Esophagus squamous epithelium (tissue), 5 donors: ENCODE data around the gene PARVA. TPM values are rescaled to one million over a fixed set of nuclear protein-coding genes. Genes with fewer than 3 reads are reported as not detected.
A peak's percentile ranks its signal among the peaks of the same experiment; 100 is the strongest.

ENCODE experiments used
- DNase-seq: peaks from one replicate; lab custom pipeline; 2025; lab: John Stamatoyannopoulos, UW
- H3K27ac ChIP-seq, 4 donors: fragments of 200-600 bp; sonication (generic); one replicate each; pipeline ENCODE4 v1.5.1; 2016 to 2019; ENCODE audit warnings: mild to moderate bottlenecking in 1 of 4
- H3K27me3 ChIP-seq, 4 donors: fragments of 200-600 bp; sonication (generic); 1 replicate in 3 of 4; 2 replicates in 1 of 4; pipeline versions ENCODE4 v1.5.1 to v1.6.0; 2017 to 2021; ENCODE audit warnings: antibody characterized with exemption in 1 of 4
- H3K36me3 ChIP-seq, 3 donors: fragments of 200-600 bp; sonication (generic); one replicate each; pipeline ENCODE4 v1.5.1; 2016 to 2019
- H3K4me1 ChIP-seq, 3 donors: fragments of 200-600 bp; sonication (generic); one replicate each; pipeline ENCODE4 v1.5.1; 2017 to 2019
- H3K4me3 ChIP-seq, 4 donors: fragments of 200-600 bp; sonication (generic); 1 replicate in 3 of 4; 2 replicates in 1 of 4; pipeline ENCODE4 v1.5.1; 2016 to 2019; ENCODE audit warnings: mild to moderate bottlenecking in 2 of 4, moderate library complexity in 1 of 4
- H3K9me3 ChIP-seq, 3 donors: fragments of 200-600 bp; sonication (generic); one replicate each; pipeline ENCODE4 v1.5.1; 2016 to 2019
- CTCF ChIP-seq, 6 experiments: fragments of 450-650 bp in 4 of 6; fragments of 200-600 bp in 2 of 6; sonication (generic) in 2 of 6; IDR thresholded peaks; one replicate each; pipeline ENCODE4 v1.5.1; 2016 to 2019; ENCODE audit warnings: antibody characterized with exemption in 6 of 6, mild to moderate bottlenecking in 4 of 6, moderate library complexity in 4 of 6
- POLR2A ChIP-seq, 4 donors: fragments of 450-650 bp; IDR thresholded peaks; one replicate each; pipeline ENCODE4 v1.6.1; 2017; ENCODE audit warnings: antibody characterized with exemption in 4 of 4, mild to moderate bottlenecking in 4 of 4, moderate library complexity in 3 of 4
- WGBS, 2 donors: methylation state at CpG; one replicate each; pipeline ENCODE4 v1.1.5; 2018; 5-methylcytosine and 5-hydroxymethylcytosine counted together
- intact Hi-C: fragments of 100-400 bp; cut with DNase I; formaldehyde crosslinking; loops from one replicate; pipeline ENCODE4 v1.15.0; 2022
- total RNA-seq, 4 donors: library from RNA; depleted of rRNA; stranded (reverse); fragments of >200 nt; gene quantifications; one replicate each; pipeline ENCODE4 v1.1.0, GENCODE V29; 2016
- donor health status: DM: yes; HTN: yes; CAD: no.

The PARVA gene
- total RNA-seq, 4 donors from 2014 or later: 8.6 to 66.9 (median 16.2) TPM

DNA sequence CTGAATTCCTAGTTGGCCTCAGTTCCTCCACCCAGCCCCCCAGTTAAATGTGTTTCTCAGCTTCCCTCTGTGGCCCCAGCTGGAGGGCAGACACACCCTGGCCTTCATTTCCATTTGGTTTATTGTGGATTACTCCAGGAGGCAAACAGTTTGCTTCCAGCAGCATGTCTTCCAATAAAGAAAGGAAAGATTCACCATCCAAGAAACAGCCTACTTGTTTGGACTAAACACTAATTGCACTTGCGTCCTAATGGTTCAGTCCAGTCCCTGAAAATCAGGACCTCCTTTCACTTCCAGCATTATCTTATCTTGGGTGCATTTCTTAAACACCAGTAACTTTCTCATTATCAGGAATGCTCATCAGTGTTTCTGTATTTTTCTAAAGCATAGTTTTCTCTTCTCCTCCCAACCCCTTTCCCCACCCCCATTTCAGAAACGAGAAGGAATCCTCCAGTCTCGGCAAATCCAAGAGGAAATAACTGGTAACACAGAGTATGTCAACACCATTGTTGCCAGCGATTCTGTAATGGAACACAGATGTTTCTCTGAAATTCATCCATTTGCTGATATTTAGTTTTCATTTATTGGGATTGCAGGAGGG is 130.9 kb downstream of the PARVA start:
- Histone ChIP-seq H3K9me3 (no peaks in the 10 kb centered on the region), H3K4me3 (no peak overlapping the region), H3K4me1 (peaks cover 0 to 36% (median 7%) of the 10 kb centered on the region in 3 donors), H3K27ac (peak overlapping the region in 3 of 4 donors; percentile 56 to 80 (median 68)), H3K36me3 (peaks cover 0 to 53% (median 0%) of the 10 kb centered on the region in 3 donors), H3K27me3 (no peaks in the 10 kb centered on the region)
- TF ChIP-seq POLR2A (IDR thresholded peaks at IDR 0.05) (no peak), CTCF (IDR thresholded peaks at IDR 0.05) (no peak)
- no peak for DNase-seq
- intact Hi-C loops: no loop called here
- WGBS, 2 donors: 40 to 54% methylated on average over 4 of the region's 4 CpGs

GRCh38 chr11:12509371-12509770 is 132.0 kb downstream of the PARVA start:
- intact Hi-C loops: no loop called here
- 75 to 88% methylated on average over 3 to 4 of the region's 5 CpGs for WGBS, 2 donors
- DNase-seq: no peak
- peaks cover 0 to 35% (median 7%) of the 10 kb centered on the region in 3 donors for H3K4me1 ChIP-seq
- no peak overlapping the region for H3K4me3 ChIP-seq
- H3K27ac ChIP-seq: peak overlapping the region in 3 of 4 donors; percentile 56 to 68 (median 63)
- no peaks in the 10 kb centered on the region for H3K9me3 ChIP-seq
- H3K36me3 ChIP-seq: peaks cover 0 to 53% (median 0%) of the 10 kb centered on the region in 3 donors
- H3K27me3 ChIP-seq: no peaks in the 10 kb centered on the region
- TF ChIP-seq CTCF (IDR thresholded peaks at IDR 0.05): no peak
- no peak for TF ChIP-seq POLR2A (IDR thresholded peaks at IDR 0.05)

GRCh38 chr11:12512132-12512531 is 134.8 kb downstream of the PARVA start:
- TF ChIP-seq POLR2A (IDR thresholded peaks at IDR 0.05): no peak
- TF ChIP-seq CTCF (IDR thresholded peaks at IDR 0.05): no peak
- intact Hi-C loops: no loop called here
- Histone ChIP-seq H3K9me3 (no peaks in the 10 kb centered on the region), H3K4me1 (peaks cover 0 to 26% (median 7%) of the 10 kb centered on the region in 3 donors), H3K27me3 (no peaks in the 10 kb centered on the region), H3K36me3 (peaks cover 0 to 52% (median 0%) of the 10 kb centered on the region in 3 donors), H3K4me3 (no peak overlapping the region), H3K27ac (no peak overlapping the region)
- whole genome bisulfite sequencing, 2 donors: 70 to 72% methylated on average over 3 to 4 of the region's 4 CpGs
- DNase-seq: no peak

DNA sequence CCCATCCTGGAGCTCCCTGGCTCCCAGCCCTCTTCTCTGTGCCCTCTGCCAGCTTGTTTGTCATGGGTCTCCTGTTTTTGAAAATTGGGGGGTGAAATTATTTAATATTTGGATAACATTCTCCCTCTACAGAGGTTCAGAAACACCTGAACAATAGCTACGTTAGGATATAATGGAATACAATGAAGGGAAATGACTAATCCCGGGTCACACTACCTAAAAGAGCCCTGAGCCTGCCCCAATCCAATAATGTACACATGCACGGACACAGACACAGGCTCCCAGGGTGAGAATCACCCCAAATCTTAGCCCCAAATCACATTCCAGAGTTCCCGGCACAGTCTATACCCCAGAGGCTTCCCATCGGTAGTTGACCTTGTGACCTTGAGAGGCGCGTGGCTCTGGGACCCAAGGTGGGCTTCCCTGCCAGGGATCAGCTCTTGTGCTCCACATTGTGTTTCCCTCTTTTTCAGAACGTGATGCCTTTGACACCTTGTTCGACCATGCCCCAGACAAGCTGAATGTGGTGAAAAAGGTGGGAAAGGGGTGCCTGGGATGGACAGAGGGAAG is 135.5 kb downstream of the PARVA start:
- 65 to 72% methylated on average over 9 of the region's 9 CpGs for WGBS, 2 donors
- Histone ChIP-seq H3K4me1 (peaks cover 0 to 24% (median 3%) of the 10 kb centered on the region in 3 donors), H3K27ac (no peak overlapping the region), H3K4me3 (no peak overlapping the region), H3K36me3 (peaks cover 0 to 57% (median 0%) of the 10 kb centered on the region in 3 donors), H3K9me3 (no peaks in the 10 kb centered on the region), H3K27me3 (no peaks in the 10 kb centered on the region)
- TF ChIP-seq CTCF (IDR thresholded peaks at IDR 0.05) (no peak), POLR2A (IDR thresholded peaks at IDR 0.05) (no peak)
- DNase-seq: no peak
- intact Hi-C loops: no loop called here

DNA sequence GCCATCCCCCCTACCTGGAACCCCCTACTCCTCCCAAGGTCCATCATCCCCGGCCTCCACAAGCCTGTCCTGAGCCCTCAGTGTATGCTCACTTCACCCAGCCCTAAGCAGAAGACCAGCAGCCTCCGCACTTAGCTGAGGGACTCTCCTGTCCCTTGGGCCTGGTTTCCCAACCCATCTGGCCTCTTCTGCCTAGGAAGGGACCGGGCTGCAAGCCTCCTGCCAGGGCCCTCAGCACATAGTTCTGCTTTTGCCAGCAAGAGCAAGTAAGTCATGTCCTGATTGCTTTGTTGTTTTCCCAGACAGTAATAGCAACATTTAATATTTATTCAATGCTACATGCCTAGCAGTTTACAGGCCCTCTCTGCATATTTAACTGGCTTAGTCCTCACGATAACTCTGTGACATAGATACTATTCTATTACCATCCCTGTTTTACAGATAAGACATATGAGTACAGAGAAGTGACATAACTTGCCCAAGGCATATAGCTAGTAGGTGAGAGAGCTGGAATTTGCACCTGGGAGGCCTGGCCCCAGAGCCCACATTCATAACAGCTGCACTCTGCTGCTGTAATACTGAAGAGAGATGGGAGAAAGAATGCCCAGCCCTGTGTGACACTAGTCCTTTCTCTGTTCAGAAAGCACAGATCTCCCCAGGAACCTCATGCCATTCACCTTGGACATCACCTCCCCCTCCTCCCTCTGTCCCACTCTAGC is 139.2 kb downstream of the PARVA start:
- no peaks in the 10 kb centered on the region for H3K9me3 ChIP-seq
- no peak for DNase-seq
- H3K4me3 ChIP-seq: no peak overlapping the region
- intact Hi-C loops: no loop called here
- H3K27me3 ChIP-seq: no peaks in the 10 kb centered on the region
- H3K27ac ChIP-seq: peak overlapping the region in 1 of 4 donors; percentile 5
- 49 to 85% methylated on average over 3 to 4 of the region's 4 CpGs for WGBS, 2 donors
- H3K4me1 ChIP-seq: peaks cover 0 to 12% (median 0%) of the 10 kb centered on the region in 3 donors
- TF ChIP-seq CTCF (IDR thresholded peaks at IDR 0.05) (no peak), POLR2A (IDR thresholded peaks at IDR 0.05) (no peak)
- H3K36me3 ChIP-seq: peaks cover 0 to 57% (median 0%) of the 10 kb centered on the region in 3 donors
